AG09309 (cell line): ENCODE measurements around the gene SUSD3.
A peak's percentile ranks its signal among the peaks of the same experiment; 100 is the strongest.

Experiments
- DNase-seq: peaks from one replicate; pipeline ENCODE4 v3.0.0-alpha.2; 2010; ENCODE audit warnings: low read depth
- H3K4me3 ChIP-seq: 2 replicates; pipeline ENCODE4 v1.5.1; 2011; ENCODE audit warnings: mild to moderate bottlenecking, low read depth, low read length, moderate library complexity; ENCODE audit not compliant: control insufficient read depth
- CTCF ChIP-seq: IDR thresholded peaks from 2 replicates; pipeline ENCODE4 v1.5.1; 2011; ENCODE audit warnings: mild to moderate bottlenecking, low read depth, low read length, inconsistent platforms; ENCODE audit not compliant: insufficient read depth, control insufficient read depth; ENCODE audit errors: missing control alignments

Gene SUSD3

GRCh38 chr9:93095205-93096130, 37.0 kb downstream of the SUSD3 start:
- peak overlapping the region; percentile 79 for H3K4me3 ChIP-seq
- peak; percentile 86 for DNase-seq
- no peak for TF ChIP-seq CTCF

DNA sequence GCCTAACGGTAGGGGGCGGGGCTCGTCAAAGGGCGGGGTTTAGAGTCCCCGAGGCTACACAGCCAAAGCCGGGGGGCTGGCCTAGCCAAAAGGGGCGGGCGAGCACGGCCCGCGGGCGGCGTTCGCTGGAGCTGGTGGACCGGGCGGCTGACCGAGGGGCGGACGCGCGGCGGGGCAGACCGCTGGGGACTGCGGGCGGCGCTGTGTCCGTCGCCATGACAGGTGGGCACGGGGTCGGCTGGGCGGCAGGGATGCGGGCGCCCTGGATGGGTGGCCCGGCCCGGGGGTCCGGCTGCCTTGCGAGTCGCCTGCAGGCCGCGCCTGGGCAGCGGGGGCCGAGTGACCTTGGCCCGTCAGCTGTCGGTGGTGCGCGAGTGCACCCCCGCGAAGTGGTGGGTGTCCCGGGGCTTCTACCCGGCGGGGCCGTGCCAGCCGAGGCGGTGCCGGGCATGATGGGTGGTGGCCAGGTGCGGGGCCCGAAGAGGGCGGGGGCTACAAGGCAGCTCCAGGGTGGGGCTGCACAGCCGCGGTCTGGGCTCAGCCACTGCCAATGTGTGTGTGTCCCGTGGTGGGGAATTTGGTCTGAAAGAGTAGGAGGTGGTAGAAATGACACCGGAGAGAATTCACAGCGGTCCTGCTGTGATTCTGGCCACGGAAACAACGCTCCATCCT, 37.8 kb downstream of the SUSD3 start, which contains the start of gene CARD19:
Gene CARD19 (plus strand): TSS at position 87 of the 672 bp plus-strand sequence. CDS start 129 bp downstream, at position 216.
- DNase-seq = no peak
- no peak for TF ChIP-seq CTCF

GRCh38 chr9:93096811-93097382, 38.4 kb downstream of the SUSD3 start:
- DNase-seq = no peak
- no peak for TF ChIP-seq CTCF
- peak overlapping the region; percentile 79 for H3K4me3 ChIP-seq

More for the DNA sequence above, 37.8 kb downstream of the SUSD3 start, which contains the start of gene CARD19:
- H3K4me3 ChIP-seq = peak within 1 kb of the TSS; percentile 79

DNA sequence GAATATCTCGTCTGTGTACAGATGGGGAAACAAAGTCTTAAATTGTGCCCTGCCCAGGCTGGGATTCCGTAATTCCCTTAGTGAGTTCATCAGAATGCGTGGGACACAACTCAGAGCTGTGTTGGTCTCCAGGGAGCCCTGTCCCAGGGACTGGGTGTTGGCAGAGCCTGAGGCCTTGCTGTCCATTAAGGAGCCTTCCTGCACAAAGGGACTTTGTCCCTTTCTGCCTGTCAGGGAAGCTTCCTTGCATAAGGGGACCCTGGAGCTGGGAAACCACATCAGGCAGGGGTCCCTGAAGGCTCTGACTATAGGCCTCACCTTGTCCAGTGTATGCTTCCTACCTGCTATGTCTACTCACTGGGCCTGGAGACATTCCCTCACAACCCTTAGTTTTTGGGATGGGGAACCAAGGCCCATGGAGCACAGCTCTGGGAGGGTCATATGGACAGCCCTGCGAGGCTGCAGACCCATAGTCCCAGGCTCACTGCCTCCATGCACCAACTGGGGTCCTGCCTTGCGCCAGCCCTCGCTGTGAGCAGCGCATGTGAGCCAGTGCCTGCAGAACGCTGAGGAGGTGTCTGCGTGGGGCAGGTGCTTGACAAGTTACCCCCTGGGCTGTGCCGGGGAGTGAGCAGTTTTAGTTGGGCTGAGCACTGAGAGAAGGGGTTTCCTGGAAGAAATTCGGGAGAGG, 39.2 kb downstream of the SUSD3 start:
- no peak for TF ChIP-seq CTCF
- H3K4me3 ChIP-seq = peak overlapping the region; percentile 79
- DNase-seq = no peak

- no peak for TF ChIP-seq CTCF
- peak; percentile 93 for DNase-seq
- H3K4me3 ChIP-seq = 0 out of 2 replicates have a peak overlapping the region, but pooled peaks have one; percentile 0
These were observed 39.9 kb downstream of the SUSD3 start for GRCh38 chr9:93098236-93098946.
